Gastrocnemius medialis (tissue), 4 donors: ENCODE measurements around the gene SIN3B. TPM values are rescaled to one million over a fixed set of nuclear protein-coding genes. Genes with fewer than 3 reads are reported as not detected.

ENCODE experiments used
- ATAC-seq, 2 donors: fragments of 150-250 bp; one replicate each; pipeline ENCODE4 v1.9.1; 2016
- DNase-seq, 2 donors: peaks; one replicate each; pipeline ENCODE4 v3.0.0-alpha.2; 2019
- H3K27ac ChIP-seq, 4 donors: fragments of 200-600 bp; sonication (generic); 1 replicate in 1 of 4; 2 replicates in 3 of 4; pipeline ENCODE4 v1.5.1; 2016 to 2018; ENCODE audit warnings: mild to moderate bottlenecking in 2 of 4, moderate library complexity in 1 of 4
- H3K27me3 ChIP-seq, 3 donors: fragments of 200-600 bp; sonication (generic) in 2 of 3; 1 replicate in 1 of 3; 2 replicates in 2 of 3; pipeline versions ENCODE4 v1.5.1 to v1.6.0; 2016 to 2019; ENCODE audit warnings: mild to moderate bottlenecking in 1 of 3, moderate library complexity in 1 of 3
- H3K36me3 ChIP-seq, 2 donors: fragments of 200-600 bp; sonication (generic) in 1 of 2; one replicate each; pipeline ENCODE4 v1.5.1; 2017 to 2018
- H3K4me1 ChIP-seq, 2 donors: fragments of 200-600 bp; sonication (generic) in 1 of 2; one replicate each; pipeline ENCODE4 v1.5.1; 2016 to 2017; ENCODE audit warnings: mild to moderate bottlenecking in 2 of 2
- H3K4me3 ChIP-seq, 4 donors: fragments of 200-600 bp; sonication (generic) in 3 of 4; 1 replicate in 1 of 4; 2 replicates in 3 of 4; pipeline ENCODE4 v1.5.1; 2016 to 2019; ENCODE audit warnings: mild to moderate bottlenecking in 2 of 4
- H3K9me3 ChIP-seq, 3 donors: fragments of 200-600 bp; sonication (generic) in 2 of 3; 1 replicate in 1 of 3; 2 replicates in 2 of 3; pipeline ENCODE4 v1.5.1; 2016 to 2019
- POLR2A ChIP-seq, 2 donors: fragments of 450-650 bp; IDR thresholded peaks; one replicate each; pipeline ENCODE4 v1.6.1; 2017; ENCODE audit warnings: antibody characterized with exemption in 2 of 2, mild to moderate bottlenecking in 2 of 2, moderate library complexity in 2 of 2
- in situ Hi-C, 4 donors: fragments of 200-750 bp; cut with MboI; loops; one replicate each; pipeline versions ENCODE4 v1.15.0 to v1.8.0; 2017; ENCODE audit warnings: low sequenced_read_pairs in 4 of 4
- intact Hi-C: fragments of 100-400 bp; cut with DNase I; formaldehyde crosslinking; loops from one replicate; pipeline ENCODE4 v1.15.1; 2023; ENCODE audit warnings: low total_unique reads
- total RNA-seq, 4 donors: library from RNA; depleted of rRNA; stranded (reverse); fragments of >200 nt; gene quantifications; one replicate each; pipeline versions ENCODE4 v1.1.0 to v1.2.3, GENCODE V29; 2016
- TF ChIP-seq, protein P1 (sequence below), 5 experiments: fragments of 450-650 bp in 3 of 5; fragments of 200-600 bp in 2 of 5; sonication (generic) in 2 of 5; IDR thresholded peaks in 4 of 5; conservative IDR thresholded peaks in 1 of 5; 1 replicate in 4 of 5; 2 replicates in 1 of 5; pipeline ENCODE4 v1.5.1; 2016 to 2019; ENCODE audit warnings: antibody characterized with exemption in 5 of 5, mild to moderate bottlenecking in 3 of 5, moderate library complexity in 3 of 5

Gene SIN3B
- total RNA-seq, 4 donors from 2014 or later, result 11.6 to 15.2 (median 14.3) TPM

DNA sequence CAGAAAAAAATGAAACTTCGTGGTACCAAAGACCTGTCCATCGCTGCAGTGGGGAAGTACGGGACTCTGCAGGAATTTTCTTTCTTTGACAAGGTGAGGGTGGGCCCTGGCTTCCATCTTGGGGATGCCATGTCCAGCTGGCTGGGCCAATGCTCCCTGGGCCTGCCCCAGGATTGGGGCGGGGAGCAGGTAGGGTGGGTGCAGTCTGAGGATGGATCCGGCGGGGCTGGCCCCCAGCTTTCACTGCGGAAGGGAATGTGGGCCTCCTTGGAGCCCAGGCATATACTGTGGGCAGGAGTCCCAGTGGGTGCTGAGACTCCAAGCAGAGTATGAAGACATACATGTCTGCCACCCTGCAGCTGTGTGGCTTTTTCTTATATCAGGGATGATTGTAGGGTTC is 23.9 kb downstream of the SIN3B start:
- in situ Hi-C loops, result no loop called here
- Histone ChIP-seq H3K36me3 (peaks cover 0 to 70% of the 10 kb centered on the region in 2 donors), H3K9me3 (no peaks in the 10 kb centered on the region), H3K27me3 (no peaks in the 10 kb centered on the region), H3K4me1 (no peaks in the 10 kb centered on the region), H3K4me3 (no peak overlapping the region), H3K27ac (no peak overlapping the region)
- TF ChIP-seq, protein P1, sequence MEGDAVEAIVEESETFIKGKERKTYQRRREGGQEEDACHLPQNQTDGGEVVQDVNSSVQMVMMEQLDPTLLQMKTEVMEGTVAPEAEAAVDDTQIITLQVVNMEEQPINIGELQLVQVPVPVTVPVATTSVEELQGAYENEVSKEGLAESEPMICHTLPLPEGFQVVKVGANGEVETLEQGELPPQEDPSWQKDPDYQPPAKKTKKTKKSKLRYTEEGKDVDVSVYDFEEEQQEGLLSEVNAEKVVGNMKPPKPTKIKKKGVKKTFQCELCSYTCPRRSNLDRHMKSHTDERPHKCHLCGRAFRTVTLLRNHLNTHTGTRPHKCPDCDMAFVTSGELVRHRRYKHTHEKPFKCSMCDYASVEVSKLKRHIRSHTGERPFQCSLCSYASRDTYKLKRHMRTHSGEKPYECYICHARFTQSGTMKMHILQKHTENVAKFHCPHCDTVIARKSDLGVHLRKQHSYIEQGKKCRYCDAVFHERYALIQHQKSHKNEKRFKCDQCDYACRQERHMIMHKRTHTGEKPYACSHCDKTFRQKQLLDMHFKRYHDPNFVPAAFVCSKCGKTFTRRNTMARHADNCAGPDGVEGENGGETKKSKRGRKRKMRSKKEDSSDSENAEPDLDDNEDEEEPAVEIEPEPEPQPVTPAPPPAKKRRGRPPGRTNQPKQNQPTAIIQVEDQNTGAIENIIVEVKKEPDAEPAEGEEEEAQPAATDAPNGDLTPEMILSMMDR (IDR thresholded peaks at IDR 0.05 in 4 of 5, conservative IDR thresholded peaks at IDR 0.05 in 1 of 5), result no peak
- TF ChIP-seq POLR2A (IDR thresholded peaks at IDR 0.05), result no peak
- no peak for ATAC-seq
- DNase-seq, result no peak
- intact Hi-C loops, result no loop called here

DNA sequence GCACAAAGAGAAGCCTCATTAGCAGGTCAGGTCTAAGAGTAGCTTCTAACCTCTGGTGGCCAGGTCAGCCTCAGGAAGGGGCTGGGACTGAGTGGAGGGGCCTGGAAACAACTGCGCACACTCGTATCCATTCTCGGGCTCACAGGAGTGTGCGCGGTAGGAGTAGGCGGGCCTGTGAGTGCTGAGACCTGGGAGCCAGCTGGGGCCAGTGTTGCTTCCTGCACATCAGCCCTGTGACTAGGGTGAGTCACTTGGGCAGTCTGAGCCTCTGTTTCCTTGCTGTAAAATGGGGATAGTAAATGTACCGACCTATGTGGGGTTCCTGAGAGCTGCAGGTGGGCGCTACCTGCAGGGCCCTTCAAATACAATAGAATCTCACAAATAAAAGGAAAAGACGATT is 26.9 kb downstream of the SIN3B start:
- no peaks in the 10 kb centered on the region for H3K27me3 ChIP-seq
- no peaks in the 10 kb centered on the region for H3K9me3 ChIP-seq
- TF ChIP-seq, protein P1 (IDR thresholded peaks at IDR 0.05 in 4 of 5, conservative IDR thresholded peaks at IDR 0.05 in 1 of 5), result no peak
- no peak for TF ChIP-seq POLR2A (IDR thresholded peaks at IDR 0.05)
- H3K4me1 ChIP-seq, result no peaks in the 10 kb centered on the region
- ATAC-seq (no peak), DNase-seq (no peak)
- in situ Hi-C loops, result no loop called here
- intact Hi-C loops, result no loop called here
- peaks cover 0 to 42% of the 10 kb centered on the region in 2 donors for H3K36me3 ChIP-seq
- no peak overlapping the region for H3K27ac ChIP-seq
- H3K4me3 ChIP-seq, result no peak overlapping the region

DNA sequence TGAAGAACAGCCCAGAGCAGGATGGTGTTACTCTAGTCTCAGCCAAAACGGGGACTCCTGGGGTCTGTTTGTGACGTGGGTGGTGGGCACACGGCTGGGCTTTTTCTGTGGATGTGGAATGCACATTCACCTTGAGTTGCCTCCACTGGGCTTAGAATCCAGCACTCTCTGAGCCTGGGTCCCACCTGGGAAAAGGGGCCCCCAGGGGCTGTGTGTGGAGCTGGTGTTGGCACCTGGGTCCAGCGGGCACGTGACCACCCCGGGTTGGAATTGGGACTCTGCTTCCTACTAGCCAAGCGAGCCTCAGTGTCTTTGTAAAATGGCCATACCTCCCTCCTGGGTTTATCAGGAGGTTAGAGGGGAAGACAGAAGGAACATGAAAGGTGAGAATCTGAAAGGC is 30.4 kb downstream of the SIN3B start:
- DNase-seq, result no peak
- no peak overlapping the region for H3K27ac ChIP-seq
- in situ Hi-C loops, result no loop called here

DNA sequence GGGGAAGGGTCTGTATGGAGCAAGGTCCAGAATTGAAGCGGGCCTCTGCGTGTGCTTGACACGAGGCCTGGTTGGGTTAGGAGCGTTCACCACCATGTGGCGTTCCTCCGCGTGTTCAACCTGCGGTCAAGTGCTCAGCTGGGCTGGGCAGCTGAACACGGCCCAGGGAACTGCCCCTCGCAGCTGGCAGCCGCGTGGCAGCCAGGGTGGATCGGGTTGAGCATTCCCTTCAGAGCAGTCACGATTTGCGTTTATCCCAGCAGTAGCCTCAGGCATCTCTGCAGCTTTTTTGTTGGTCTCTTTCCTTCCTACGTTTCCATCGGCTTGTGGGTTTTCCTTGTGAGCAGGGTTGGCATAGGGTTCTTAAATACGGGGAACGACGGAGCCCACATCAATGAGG is 30.9 kb downstream of the SIN3B start:
- H3K9me3 ChIP-seq, result no peaks in the 10 kb centered on the region
- ATAC-seq (no peak), DNase-seq (no peak)
- no peaks in the 10 kb centered on the region for H3K27me3 ChIP-seq
- in situ Hi-C loops, result no loop called here
- TF ChIP-seq, protein P1 (IDR thresholded peaks at IDR 0.05 in 4 of 5, conservative IDR thresholded peaks at IDR 0.05 in 1 of 5), result no peak
- no peak for TF ChIP-seq POLR2A (IDR thresholded peaks at IDR 0.05)
- no peak overlapping the region for H3K27ac ChIP-seq
- intact Hi-C loops, result no loop called here
- peaks cover 0 to 31% of the 10 kb centered on the region in 2 donors for H3K36me3 ChIP-seq
- H3K4me3 ChIP-seq, result no peak overlapping the region
- H3K4me1 ChIP-seq, result no peaks in the 10 kb centered on the region

More for the DNA sequence above, 30.4 kb downstream of the SIN3B start:
- Histone ChIP-seq H3K9me3 (no peaks in the 10 kb centered on the region), H3K27me3 (no peaks in the 10 kb centered on the region), H3K36me3 (peaks cover 0 to 31% of the 10 kb centered on the region in 2 donors), H3K4me3 (no peak overlapping the region), H3K4me1 (no peaks in the 10 kb centered on the region)
- ATAC-seq, result no peak
- no peak for TF ChIP-seq POLR2A (IDR thresholded peaks at IDR 0.05)
- TF ChIP-seq, protein P1 (IDR thresholded peaks at IDR 0.05 in 4 of 5, conservative IDR thresholded peaks at IDR 0.05 in 1 of 5), result no peak
- intact Hi-C loops, result no loop called here

DNA sequence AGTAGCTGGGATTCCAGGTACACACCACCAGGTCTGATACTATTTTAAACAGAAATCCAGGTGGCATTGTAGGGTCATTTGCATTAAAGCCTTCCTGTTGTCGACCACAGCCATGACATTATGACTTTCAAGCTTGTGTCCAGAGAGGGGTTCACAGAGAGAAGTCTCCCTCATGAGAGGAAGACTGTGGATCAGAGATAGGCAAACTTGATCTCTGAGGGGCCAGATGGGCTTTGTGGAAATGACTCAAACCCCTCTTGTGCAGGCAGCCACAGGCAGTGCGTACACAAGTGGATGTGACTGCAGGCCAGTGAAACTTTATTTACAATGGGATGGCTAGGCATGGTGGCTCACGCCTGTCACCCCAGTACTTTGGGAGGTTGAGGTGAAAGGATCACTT is 31.8 kb downstream of the SIN3B start:
- Histone ChIP-seq H3K4me3 (no peak overlapping the region), H3K27ac (no peak overlapping the region), H3K27me3 (no peaks in the 10 kb centered on the region), H3K9me3 (no peaks in the 10 kb centered on the region), H3K4me1 (no peaks in the 10 kb centered on the region), H3K36me3 (peaks cover 0 to 38% of the 10 kb centered on the region in 2 donors)
- in situ Hi-C loops, result no loop called here
- TF ChIP-seq POLR2A (IDR thresholded peaks at IDR 0.05), result no peak
- TF ChIP-seq, protein P1 (IDR thresholded peaks at IDR 0.05 in 4 of 5, conservative IDR thresholded peaks at IDR 0.05 in 1 of 5), result no peak
- no peak for ATAC-seq
- DNase-seq, result no peak
- intact Hi-C loops, result no loop called here
